ENCODE data around the gene GPR26. TPM values are rescaled to one million over a fixed set of nuclear protein-coding genes. Genes with fewer than 3 reads are reported as not detected.

GPR26 gene
- not detected in 2 replicates for total RNA-seq

GRCh38 chr10:123666318-123667236 is at the start of gene GPR26:
Gene GPR26, plus strand, starts transcription at chr10:123666355. Its CDS starts 53 bp downstream, at chr10:123666408.
- no peak for DNase-seq (ENCODE audit: extremely low read depth, low read depth, low spot score)

GRCh38 chr10:123618224-123618623 is 47.9 kb upstream of the GPR26 start:
- no peak for DNase-seq (ENCODE audit: extremely low read depth, low read depth, low spot score)

GRCh38 chr10:123619067-123619855 is 46.9 kb upstream of the GPR26 start:
- no peak for DNase-seq (ENCODE audit: extremely low read depth, low read depth, low spot score)

GRCh38 chr10:123620621-123621020 is 45.5 kb upstream of the GPR26 start:
- no peak for DNase-seq (ENCODE audit: extremely low read depth, low read depth, low spot score)

GRCh38 chr10:123621492-123621891 is 44.7 kb upstream of the GPR26 start:
- no peak for DNase-seq (ENCODE audit: extremely low read depth, low read depth, low spot score)

GRCh38 chr10:123621916-123622315 is 44.2 kb upstream of the GPR26 start:
- no peak for DNase-seq (ENCODE audit: extremely low read depth, low read depth, low spot score)

GRCh38 chr10:123622381-123622780 is 43.8 kb upstream of the GPR26 start:
- DNase-seq (ENCODE audit: extremely low read depth, low read depth, low spot score): no peak

GRCh38 chr10:123624086-123624485 is 42.1 kb upstream of the GPR26 start:
- DNase-seq (ENCODE audit: extremely low read depth, low read depth, low spot score): no peak

GRCh38 chr10:123633106-123633505 is 33.0 kb upstream of the GPR26 start:
- DNase-seq (ENCODE audit: extremely low read depth, low read depth, low spot score): no peak

GRCh38 chr10:123633636-123634035 is 32.5 kb upstream of the GPR26 start:
- no peak for DNase-seq (ENCODE audit: extremely low read depth, low read depth, low spot score)

GRCh38 chr10:123634221-123634620 is 31.9 kb upstream of the GPR26 start:
- DNase-seq (ENCODE audit: extremely low read depth, low read depth, low spot score): no peak

GRCh38 chr10:123635131-123635530 is 31.0 kb upstream of the GPR26 start:
- DNase-seq (ENCODE audit: extremely low read depth, low read depth, low spot score): no peak

GRCh38 chr10:123635745-123636144 is 30.4 kb upstream of the GPR26 start:
- DNase-seq (ENCODE audit: extremely low read depth, low read depth, low spot score): no peak

- no peak for DNase-seq (ENCODE audit: extremely low read depth, low read depth, low spot score)
Observed at GRCh38 chr10:123636598-123637325, 29.4 kb upstream of the GPR26 start.

GRCh38 chr10:123637326-123637880 is 28.8 kb upstream of the GPR26 start:
- DNase-seq (ENCODE audit: extremely low read depth, low read depth, low spot score): no peak

GRCh38 chr10:123639131-123639530 is 27.0 kb upstream of the GPR26 start:
- DNase-seq (ENCODE audit: extremely low read depth, low read depth, low spot score): no peak

- DNase-seq (ENCODE audit: extremely low read depth, low read depth, low spot score): no peak
Observed at GRCh38 chr10:123640016-123640535, 26.1 kb upstream of the GPR26 start.

GRCh38 chr10:123642293-123642692 is 23.9 kb upstream of the GPR26 start:
- DNase-seq (ENCODE audit: extremely low read depth, low read depth, low spot score): no peak

GRCh38 chr10:123642697-123643096 is 23.5 kb upstream of the GPR26 start:
- DNase-seq (ENCODE audit: extremely low read depth, low read depth, low spot score): no peak

- DNase-seq (ENCODE audit: extremely low read depth, low read depth, low spot score): no peak
Observed at GRCh38 chr10:123643315-123643714, 22.8 kb upstream of the GPR26 start.
